GM23338 (cell line): ENCODE measurements around the gene MYPOP.

Experiments
- CREB1 ChIP-seq: fragments of 250-450 bp; sonication (Bioruptor Pico); IDR thresholded peaks from 2 replicates; pipeline ENCODE4 v1.5.0; 2020; ENCODE audit warnings: low read depth, mild to moderate bottlenecking, moderate library complexity
- CTCF ChIP-seq, 2 experiments: fragments of 200-600 bp in 1 of 2; sonication (generic) in 1 of 2; conservative IDR thresholded peaks; 2 replicates each; pipeline versions ENCODE4 v1.5.1 to v1.6.1; 2016 to 2017; ENCODE audit warnings: antibody characterized with exemption in 2 of 2, low read depth in 2 of 2, mild to moderate bottlenecking in 2 of 2, moderate library complexity in 1 of 2
- EZH2 ChIP-seq: fragments of 200-600 bp; sonication (generic); IDR thresholded peaks from one replicate; pipeline ENCODE4 v1.8.0; 2017; ENCODE audit warnings: antibody characterized with exemption, mild to moderate bottlenecking, low read depth; ENCODE audit not compliant: unreplicated experiment
- EZH2phosphoT487 ChIP-seq: fragments of 200-600 bp; sonication (generic); IDR thresholded peaks from one replicate; pipeline ENCODE4 v1.8.1; 2018; ENCODE audit warnings: antibody characterized with exemption; ENCODE audit not compliant: unreplicated experiment
- POLR2AphosphoS5 ChIP-seq: IDR thresholded peaks from 2 replicates; pipeline ENCODE4 v1.6.1; 2016; ENCODE audit warnings: antibody characterized with exemption, low read depth
- STAT1 ChIP-seq: IDR thresholded peaks from one replicate; pipeline ENCODE4 v1.6.1; 2016; ENCODE audit warnings: antibody characterized with exemption; ENCODE audit not compliant: unreplicated experiment
- ZNF114 ChIP-seq: fragments of 250-450 bp; sonication (Bioruptor Pico); IDR thresholded peaks from 2 replicates; pipeline ENCODE4 v1.5.0; 2020; ENCODE audit warnings: mild to moderate bottlenecking, moderate library complexity
- ZNF331 ChIP-seq: fragments of 250-450 bp; sonication (Bioruptor Pico); IDR thresholded peaks from 2 replicates; pipeline ENCODE4 v1.5.0; 2020; ENCODE audit warnings: low read depth, mild to moderate bottlenecking, moderate library complexity
- TF ChIP-seq, protein P1 (sequence below): IDR thresholded peaks from one replicate; pipeline ENCODE4 v1.6.1; 2018; ENCODE audit warnings: antibody characterized with exemption; ENCODE audit not compliant: unreplicated experiment
- TF ChIP-seq, protein P2 (sequence below): IDR thresholded peaks from 2 replicates; pipeline ENCODE4 v1.6.1; 2016; ENCODE audit warnings: antibody characterized with exemption

DNA sequence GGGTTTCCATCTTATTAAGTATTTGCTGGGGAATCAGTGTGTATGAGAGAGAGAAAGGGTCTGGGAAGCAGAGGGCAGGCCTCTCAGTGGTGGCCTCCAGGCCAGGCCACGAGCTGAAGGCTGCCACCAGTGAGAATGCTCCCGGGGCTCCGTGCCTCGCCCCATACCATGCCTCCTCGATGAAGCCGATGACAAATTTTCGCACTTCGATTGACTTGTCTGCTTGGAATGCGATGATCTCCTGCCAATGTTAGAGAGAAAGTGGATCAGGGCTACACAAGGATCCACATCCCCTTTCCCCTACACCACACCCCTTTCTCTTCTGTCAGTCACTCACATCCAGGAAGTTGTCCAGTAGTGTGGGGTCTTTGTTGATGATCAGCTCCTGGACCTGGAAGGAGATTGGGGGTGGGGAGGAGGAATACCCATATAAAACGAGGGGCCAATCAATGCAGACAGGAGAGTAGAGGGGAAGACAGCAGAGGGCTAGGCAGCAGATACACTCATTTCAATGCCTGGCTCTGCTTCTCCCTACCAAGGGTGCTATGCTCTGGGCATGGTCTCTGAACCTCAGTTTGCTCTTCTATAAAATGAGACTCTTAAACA is 50.2 kb downstream of the MYPOP start:
- TF ChIP-seq CTCF (conservative IDR thresholded peaks at IDR 0.05; ENCODE audit: low read depth in 2 of 2) (no peak), POLR2AphosphoS5 (no peak), CREB1 (CRISPR knock-in tag) (no peak), EZH2phosphoT487 (no peak), EZH2 (no peak), ZNF331 (no peak), STAT1 (no peak), ZNF114 (no peak)
- TF ChIP-seq, protein P1, sequence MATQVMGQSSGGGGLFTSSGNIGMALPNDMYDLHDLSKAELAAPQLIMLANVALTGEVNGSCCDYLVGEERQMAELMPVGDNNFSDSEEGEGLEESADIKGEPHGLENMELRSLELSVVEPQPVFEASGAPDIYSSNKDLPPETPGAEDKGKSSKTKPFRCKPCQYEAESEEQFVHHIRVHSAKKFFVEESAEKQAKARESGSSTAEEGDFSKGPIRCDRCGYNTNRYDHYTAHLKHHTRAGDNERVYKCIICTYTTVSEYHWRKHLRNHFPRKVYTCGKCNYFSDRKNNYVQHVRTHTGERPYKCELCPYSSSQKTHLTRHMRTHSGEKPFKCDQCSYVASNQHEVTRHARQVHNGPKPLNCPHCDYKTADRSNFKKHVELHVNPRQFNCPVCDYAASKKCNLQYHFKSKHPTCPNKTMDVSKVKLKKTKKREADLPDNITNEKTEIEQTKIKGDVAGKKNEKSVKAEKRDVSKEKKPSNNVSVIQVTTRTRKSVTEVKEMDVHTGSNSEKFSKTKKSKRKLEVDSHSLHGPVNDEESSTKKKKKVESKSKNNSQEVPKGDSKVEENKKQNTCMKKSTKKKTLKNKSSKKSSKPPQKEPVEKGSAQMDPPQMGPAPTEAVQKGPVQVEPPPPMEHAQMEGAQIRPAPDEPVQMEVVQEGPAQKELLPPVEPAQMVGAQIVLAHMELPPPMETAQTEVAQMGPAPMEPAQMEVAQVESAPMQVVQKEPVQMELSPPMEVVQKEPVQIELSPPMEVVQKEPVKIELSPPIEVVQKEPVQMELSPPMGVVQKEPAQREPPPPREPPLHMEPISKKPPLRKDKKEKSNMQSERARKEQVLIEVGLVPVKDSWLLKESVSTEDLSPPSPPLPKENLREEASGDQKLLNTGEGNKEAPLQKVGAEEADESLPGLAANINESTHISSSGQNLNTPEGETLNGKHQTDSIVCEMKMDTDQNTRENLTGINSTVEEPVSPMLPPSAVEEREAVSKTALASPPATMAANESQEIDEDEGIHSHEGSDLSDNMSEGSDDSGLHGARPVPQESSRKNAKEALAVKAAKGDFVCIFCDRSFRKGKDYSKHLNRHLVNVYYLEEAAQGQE, result no peak
- TF ChIP-seq, protein P2, sequence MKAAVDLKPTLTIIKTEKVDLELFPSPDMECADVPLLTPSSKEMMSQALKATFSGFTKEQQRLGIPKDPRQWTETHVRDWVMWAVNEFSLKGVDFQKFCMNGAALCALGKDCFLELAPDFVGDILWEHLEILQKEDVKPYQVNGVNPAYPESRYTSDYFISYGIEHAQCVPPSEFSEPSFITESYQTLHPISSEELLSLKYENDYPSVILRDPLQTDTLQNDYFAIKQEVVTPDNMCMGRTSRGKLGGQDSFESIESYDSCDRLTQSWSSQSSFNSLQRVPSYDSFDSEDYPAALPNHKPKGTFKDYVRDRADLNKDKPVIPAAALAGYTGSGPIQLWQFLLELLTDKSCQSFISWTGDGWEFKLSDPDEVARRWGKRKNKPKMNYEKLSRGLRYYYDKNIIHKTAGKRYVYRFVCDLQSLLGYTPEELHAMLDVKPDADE, result no peak
